Measurements from ENCODE around the gene AOPEP. TPM values are rescaled to one million over a fixed set of nuclear protein-coding genes. Genes with fewer than 3 reads are reported as not detected.

The AOPEP gene
- total and polyA plus RNA-seq, 8 donors, result 73.9 to 407 (median 101) TPM

DNA sequence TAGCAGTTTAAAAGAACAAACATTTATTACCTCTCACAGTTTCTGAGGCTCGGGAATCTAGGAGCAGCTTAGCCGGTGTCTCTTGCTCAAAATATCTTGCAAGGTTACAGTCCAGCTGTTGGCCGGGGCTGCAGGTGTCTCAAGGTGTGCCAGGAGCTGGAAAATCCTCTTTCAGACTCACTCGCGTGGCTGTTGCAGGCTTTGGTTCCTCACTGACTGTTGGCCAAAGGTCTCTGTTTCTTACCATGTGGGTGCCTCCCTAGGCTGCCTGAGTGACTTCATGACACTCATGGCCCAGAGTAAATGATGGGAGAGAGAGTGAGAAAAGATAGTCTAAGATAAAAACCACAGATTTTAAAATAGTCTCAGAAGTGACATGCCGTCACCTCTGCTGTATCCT lies 43.8 kb downstream of the AOPEP start:
- DNase-seq, result no peak
- Histone ChIP-seq H3K27me3 (no peaks in the 10 kb centered on the region), H3K9me3 (no peaks in the 10 kb centered on the region), H3K4me3 (no peak overlapping the region), H3K4me1 (peaks cover 0 to 3% (median 0%) of the 10 kb centered on the region in 4 donors), H3K27ac (no peak overlapping the region), H3K36me3 (no peaks in the 10 kb centered on the region)
- intact Hi-C loops (cut with DNase I; ENCODE audit: low total_unique reads), result loop anchor here (10.0 kb wide), 1 partner anchor 86 kb away; no protein-coding TSS in a partner anchor
- WGBS, 5 donors, result 65 to 87% (median 77%) methylated on average over 6 of the region's 6 CpGs
- no peak for TF ChIP-seq EP300 (IDR thresholded peaks at IDR 0.05)

GRCh38 chr9:94771096-94771495 lies 44.6 kb downstream of the AOPEP start:
- H3K4me3 ChIP-seq, result no peak overlapping the region
- H3K27me3 ChIP-seq, result no peaks in the 10 kb centered on the region
- intact Hi-C loops (cut with DNase I; ENCODE audit: low total_unique reads), result loop anchor here (10.0 kb wide), 1 partner anchor 86 kb away; no protein-coding TSS in a partner anchor
- TF ChIP-seq CTCF (IDR thresholded peaks at IDR 0.05) (no peak), EP300 (IDR thresholded peaks at IDR 0.05) (no peak), POLR2A (IDR thresholded peaks at IDR 0.05) (no peak), POLR2AphosphoS5 (IDR thresholded peaks at IDR 0.05) (no peak)
- no peaks in the 10 kb centered on the region for H3K9me3 ChIP-seq
- WGBS, 5 donors, result 93 to 98% (median 97%) methylated on average over 3 of the region's 3 CpGs
- no peaks in the 10 kb centered on the region for H3K36me3 ChIP-seq
- no peak overlapping the region for H3K27ac ChIP-seq
- peaks cover 0 to 3% (median 0%) of the 10 kb centered on the region in 4 donors for H3K4me1 ChIP-seq
- no peak for DNase-seq

DNA sequence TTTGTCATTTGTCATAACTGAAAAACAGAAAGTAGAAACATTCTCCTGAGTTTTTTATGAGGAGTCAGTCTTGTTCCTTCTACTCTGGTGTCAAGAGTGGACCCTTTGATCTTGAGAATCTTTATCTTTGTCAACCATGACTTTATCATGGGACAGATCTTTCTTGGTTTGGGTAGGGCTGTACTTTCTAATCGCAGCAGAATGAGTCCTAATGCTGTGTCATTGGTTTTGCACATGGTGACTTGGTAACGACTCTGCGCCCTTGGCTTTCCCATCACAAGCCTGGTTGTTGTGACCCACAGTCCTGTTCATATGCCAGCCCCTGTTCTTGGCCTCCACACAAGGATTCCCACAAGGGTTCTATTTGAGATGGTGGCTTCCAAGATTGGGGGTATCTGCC lies 45.6 kb downstream of the AOPEP start:
- H3K9me3 ChIP-seq, result no peaks in the 10 kb centered on the region
- intact Hi-C loops (cut with DNase I; ENCODE audit: low total_unique reads), result loop anchor here (10.0 kb wide), 1 partner anchor 87 kb away; no protein-coding TSS in a partner anchor
- 78 to 91% (median 90%) methylated on average over 3 of the region's 3 CpGs for WGBS, 5 donors

DNA sequence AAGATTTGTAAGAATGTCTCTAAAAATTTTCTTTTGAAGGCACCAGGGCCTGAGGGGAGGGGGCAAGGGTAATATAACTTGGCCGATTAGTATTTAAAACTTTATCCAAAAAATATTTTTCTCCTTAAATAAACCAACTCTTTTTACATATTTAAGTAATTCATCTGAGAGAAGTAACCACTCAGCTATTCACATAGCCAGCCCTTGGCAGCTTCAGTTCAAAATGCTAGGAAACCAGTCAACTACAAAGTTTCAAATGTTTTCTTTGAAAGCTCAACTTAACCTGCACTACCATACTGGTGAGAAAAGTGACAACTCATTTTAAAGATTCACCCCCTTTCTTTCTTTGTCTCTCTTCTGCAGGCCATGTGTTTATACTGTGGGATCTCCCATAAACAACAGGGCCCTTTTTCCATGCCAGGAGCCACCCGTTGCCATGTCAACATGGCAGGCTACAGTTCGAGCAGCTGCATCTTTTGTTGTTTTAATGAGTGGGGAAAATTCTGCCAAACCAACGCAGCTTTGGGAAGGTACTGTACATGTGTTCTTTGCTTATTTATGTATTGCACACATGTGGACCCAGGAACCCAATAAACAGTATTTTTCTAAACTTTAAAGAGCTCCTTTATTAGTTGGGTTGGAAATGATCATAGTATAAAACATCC lies 46.3 kb downstream of the AOPEP start:
- intact Hi-C loops (cut with DNase I; ENCODE audit: low total_unique reads), result loop anchor here (10.0 kb wide), 1 partner anchor 88 kb away; no protein-coding TSS in a partner anchor
- H3K9me3 ChIP-seq, result no peaks in the 10 kb centered on the region
- no peaks in the 10 kb centered on the region for H3K27me3 ChIP-seq
- TF ChIP-seq POLR2A (IDR thresholded peaks at IDR 0.05), result no peak
- TF ChIP-seq EP300 (IDR thresholded peaks at IDR 0.05), result no peak
- peak in 1 of 2 donors; percentile 63 for DNase-seq
- 69 to 79% (median 76%) methylated on average over 4 of the region's 4 CpGs for WGBS, 5 donors
- peaks cover 0 to 3% (median 0%) of the 10 kb centered on the region in 4 donors for H3K4me1 ChIP-seq
- H3K36me3 ChIP-seq, result no peaks in the 10 kb centered on the region
- H3K4me3 ChIP-seq, result no peak overlapping the region
- no peak overlapping the region for H3K27ac ChIP-seq

More for the DNA sequence above, 45.6 kb downstream of the AOPEP start:
- Histone ChIP-seq H3K27ac (no peak overlapping the region), H3K4me1 (peaks cover 0 to 3% (median 0%) of the 10 kb centered on the region in 4 donors), H3K36me3 (no peaks in the 10 kb centered on the region), H3K4me3 (no peak overlapping the region), H3K27me3 (no peaks in the 10 kb centered on the region)
- no peak for TF ChIP-seq POLR2AphosphoS5 (IDR thresholded peaks at IDR 0.05)
- no peak for TF ChIP-seq CTCF (IDR thresholded peaks at IDR 0.05)
- TF ChIP-seq EP300 (IDR thresholded peaks at IDR 0.05), result no peak
- no peak for TF ChIP-seq POLR2A (IDR thresholded peaks at IDR 0.05)
- no peak for DNase-seq

DNA sequence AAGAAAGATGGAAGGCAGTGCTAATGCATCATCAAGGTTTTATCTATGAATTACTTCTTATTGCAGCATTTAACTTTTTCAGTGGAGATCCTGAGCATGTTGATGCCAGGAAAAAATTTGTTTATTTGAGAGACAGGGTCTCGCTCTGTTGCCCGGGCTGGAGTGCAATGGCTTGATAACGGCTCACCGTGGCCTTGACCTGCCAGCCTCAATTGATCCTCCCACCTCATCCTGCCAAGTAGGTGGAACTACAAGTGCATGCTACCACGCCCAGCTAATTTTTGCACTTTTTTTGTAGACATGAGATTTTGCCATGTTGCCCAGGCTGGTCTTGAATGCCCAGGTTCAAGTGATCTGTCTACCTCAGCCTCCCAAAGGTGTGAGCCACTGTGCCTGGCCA lies 47.2 kb downstream of the AOPEP start:
- no peaks in the 10 kb centered on the region for H3K36me3 ChIP-seq
- H3K27me3 ChIP-seq, result no peaks in the 10 kb centered on the region
- no peak overlapping the region for H3K4me3 ChIP-seq
- no peak for DNase-seq
- H3K27ac ChIP-seq, result no peak overlapping the region
- 90 to 96% (median 94%) methylated on average over 5 of the region's 5 CpGs for WGBS, 5 donors
- intact Hi-C loops (cut with DNase I; ENCODE audit: low total_unique reads), result loop anchor here (10.0 kb wide), 1 partner anchor 89 kb away; no protein-coding TSS in a partner anchor
- TF ChIP-seq CTCF (IDR thresholded peaks at IDR 0.05) (no peak), POLR2A (IDR thresholded peaks at IDR 0.05) (no peak), EP300 (IDR thresholded peaks at IDR 0.05) (no peak), POLR2AphosphoS5 (IDR thresholded peaks at IDR 0.05) (no peak)
- H3K9me3 ChIP-seq, result no peaks in the 10 kb centered on the region
- peaks cover 0 to under 1% (median 0%) of the 10 kb centered on the region in 4 donors for H3K4me1 ChIP-seq
